HEK293 (cell line): ENCODE data around the gene ANTXR1.

Experiments
- CTCF ChIA-PET: fragments of 350-600 bp; formaldehyde crosslinking; extraction: SDS; loops from one replicate; lab custom pipeline; 2021; ENCODE audit warnings: antibody characterized with exemption; lab: Yijun Ruan, JAX
- POLR2A ChIA-PET: fragments of 300-600 bp; formaldehyde crosslinking; extraction: SDS; loops from one replicate; lab custom pipeline; 2020; ENCODE audit warnings: antibody characterized with exemption, inconsistent platforms; lab: Yijun Ruan, JAX
- H3K27ac ChIP-seq: fragments of 200-500 bp; sonication (Bioruptor generic); 2 replicates; pipeline ENCODE4 v1.5.1; 2014; ENCODE audit warnings: low read depth, low read length, control low read depth, inconsistent platforms; ENCODE audit errors: extremely low read depth
- H3K36me3 ChIP-seq, 2 experiments: fragments of 200-500 bp in 1 of 2; sonication (Bioruptor generic) in 1 of 2; 1 replicate in 1 of 2; 2 replicates in 1 of 2; pipeline ENCODE4 v1.5.1; 2014 to 2017; ENCODE audit warnings: inconsistent platforms in 2 of 2, low read length in 2 of 2; ENCODE audit not compliant: control insufficient read depth in 2 of 2, insufficient read depth in 1 of 2
- H3K4me1 ChIP-seq: fragments of 200-500 bp; sonication (Bioruptor generic); 2 replicates; pipeline ENCODE4 v1.5.1; 2014; ENCODE audit warnings: mild to moderate bottlenecking, low read length, inconsistent platforms; ENCODE audit not compliant: control insufficient read depth, insufficient read depth
- H3K4me3 ChIP-seq: 2 replicates; pipeline ENCODE4 v1.5.1; 2011; ENCODE audit warnings: low read depth, mild to moderate bottlenecking, control low read depth, low read length, moderate library complexity
- H3K9me3 ChIP-seq: fragments of 200-500 bp; sonication (Bioruptor generic); 2 replicates; pipeline ENCODE4 v1.5.1; 2014; ENCODE audit warnings: low read depth, low read length, inconsistent platforms; ENCODE audit not compliant: control insufficient read depth, insufficient read depth
- HOXA7 ChIP-seq: sonication (generic); formaldehyde crosslinking; IDR thresholded peaks from 2 replicates; pipeline ENCODE4 v1.8.1; 2022; ENCODE audit warnings: missing genetic modification reagents, borderline replicate concordance
- ZBTB7A ChIP-seq: fragments of 450-650 bp; formaldehyde crosslinking; IDR thresholded peaks from 2 replicates; pipeline ENCODE4 v1.5.1; 2016; ENCODE audit warnings: low read depth, missing biosample characterization, missing genetic modification characterization
- ZIC2 ChIP-seq: fragments of 450-650 bp; formaldehyde crosslinking; IDR thresholded peaks from 2 replicates; pipeline ENCODE4 v1.5.1; 2016; ENCODE audit warnings: missing biosample characterization, missing genetic modification characterization
- ZNF114 ChIP-seq: fragments of 450-650 bp; formaldehyde crosslinking; IDR thresholded peaks from 2 replicates; pipeline ENCODE4 v1.5.0; 2017; ENCODE audit warnings: missing biosample characterization, missing genetic modification characterization
- ZNF19 ChIP-seq: fragments of 450-650 bp; formaldehyde crosslinking; IDR thresholded peaks from 2 replicates; pipeline ENCODE4; 2016; ENCODE audit warnings: missing biosample characterization, missing genetic modification characterization, low read depth
- ZNF280C ChIP-seq: fragments of 450-650 bp; formaldehyde crosslinking; IDR thresholded peaks from 2 replicates; pipeline ENCODE4 v1.5.1; 2016; ENCODE audit warnings: missing biosample characterization, missing genetic modification characterization
- ZNF324 ChIP-seq: fragments of 450-650 bp; formaldehyde crosslinking; IDR thresholded peaks from 2 replicates; pipeline ENCODE4 v1.5.1; 2016; ENCODE audit warnings: missing biosample characterization, missing genetic modification characterization
- ZNF510 ChIP-seq: fragments of 450-650 bp; formaldehyde crosslinking; IDR thresholded peaks from 2 replicates; pipeline ENCODE4 v1.5.1; 2018; ENCODE audit warnings: mild to moderate bottlenecking, missing genetic modification characterization, missing biosample characterization; ENCODE audit not compliant: insufficient replicate concordance
- ZNF548 ChIP-seq: fragments of 450-650 bp; formaldehyde crosslinking; IDR thresholded peaks from 2 replicates; pipeline ENCODE4 v1.5.1; 2016; ENCODE audit warnings: missing biosample characterization, missing genetic modification characterization
- ZNF704 ChIP-seq: fragments of 450-650 bp; formaldehyde crosslinking; IDR thresholded peaks from 2 replicates; pipeline ENCODE4 v1.5.1; 2016; ENCODE audit warnings: missing biosample characterization, missing genetic modification characterization
- ZNF707 ChIP-seq: fragments of 450-650 bp; formaldehyde crosslinking; IDR thresholded peaks from 2 replicates; pipeline ENCODE4 v1.5.1; 2016; ENCODE audit warnings: missing biosample characterization, missing genetic modification characterization
- ZNF768 ChIP-seq: fragments of 450-650 bp; formaldehyde crosslinking; IDR thresholded peaks from 2 replicates; pipeline ENCODE4 v1.5.1; 2018; ENCODE audit warnings: missing biosample characterization, mild to moderate bottlenecking, missing genetic modification characterization
- ZNF843 ChIP-seq: fragments of 450-650 bp; formaldehyde crosslinking; IDR thresholded peaks from 2 replicates; pipeline ENCODE4 v1.5.1; 2016; ENCODE audit warnings: missing biosample characterization, missing genetic modification characterization
- ZSCAN18 ChIP-seq: fragments of 450-650 bp; formaldehyde crosslinking; IDR thresholded peaks from 2 replicates; pipeline ENCODE4 v1.5.1; 2016; ENCODE audit warnings: missing biosample characterization, missing genetic modification characterization
- TF ChIP-seq, protein P1 (sequence below): fragments of 450-650 bp; formaldehyde crosslinking; IDR thresholded peaks from 2 replicates; pipeline ENCODE4 v1.5.1; 2017; ENCODE audit warnings: missing biosample characterization, missing genetic modification characterization

The ANTXR1 gene

DNA sequence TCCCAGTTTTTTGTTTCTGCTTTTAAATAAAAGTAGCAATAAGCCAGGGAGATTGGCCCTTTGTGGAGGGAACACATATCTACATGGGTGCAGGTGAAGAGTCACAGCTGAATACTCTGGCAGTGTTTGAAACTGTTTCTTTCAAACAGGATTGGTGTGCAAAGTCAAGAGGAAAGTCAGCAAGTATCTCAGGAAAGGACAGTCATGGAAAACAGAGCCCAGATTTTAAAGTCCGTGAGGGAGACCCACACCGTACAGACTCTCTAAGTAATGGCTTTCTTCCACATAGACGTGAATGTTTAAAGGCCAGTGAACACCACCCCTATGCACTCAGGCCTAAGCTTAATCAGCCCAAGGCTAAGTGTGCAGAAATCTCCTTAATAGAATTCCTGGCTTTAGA, 278.7 kb downstream of the ANTXR1 start:
- CTCF ChIA-PET, result interaction anchor here (1.3 kb wide), 1 partner anchor 15 kb away, joined by 6 read pairs; no protein-coding TSS in a partner anchor
- no peaks in the 10 kb centered on the region for H3K4me1 ChIP-seq
- no peak for TF ChIP-seq ZNF704 (tag by site-specific recombination)
- TF ChIP-seq ZIC2 (tag by site-specific recombination), result no peak
- no peak for TF ChIP-seq ZNF19
- no peak for TF ChIP-seq ZNF843 (tag by site-specific recombination)
- no peak for TF ChIP-seq ZBTB7A (tag by site-specific recombination)
- TF ChIP-seq ZNF114 (tag by site-specific recombination), result no peak
- TF ChIP-seq ZNF280C (tag by site-specific recombination), result no peak
- H3K9me3 ChIP-seq, result no peaks in the 10 kb centered on the region
- no peak overlapping the region for H3K4me3 ChIP-seq
- POLR2A ChIA-PET, result no interaction called here
- H3K27ac ChIP-seq, result no peak overlapping the region
- H3K36me3 ChIP-seq, result no peaks in the 10 kb centered on the region

GRCh38 chr2:69292256-69292655, 279.3 kb downstream of the ANTXR1 start:
- no peak for TF ChIP-seq ZSCAN18 (tag by site-specific recombination)
- TF ChIP-seq ZNF324 (tag by site-specific recombination), result no peak
- TF ChIP-seq ZNF510 (tag by site-specific recombination), result no peak
- TF ChIP-seq ZNF707 (tag by site-specific recombination), result no peak
- no peak for TF ChIP-seq ZNF280C (tag by site-specific recombination)
- TF ChIP-seq HOXA7 (CRISPR knock-in tag), result no peak
- TF ChIP-seq, protein P1, sequence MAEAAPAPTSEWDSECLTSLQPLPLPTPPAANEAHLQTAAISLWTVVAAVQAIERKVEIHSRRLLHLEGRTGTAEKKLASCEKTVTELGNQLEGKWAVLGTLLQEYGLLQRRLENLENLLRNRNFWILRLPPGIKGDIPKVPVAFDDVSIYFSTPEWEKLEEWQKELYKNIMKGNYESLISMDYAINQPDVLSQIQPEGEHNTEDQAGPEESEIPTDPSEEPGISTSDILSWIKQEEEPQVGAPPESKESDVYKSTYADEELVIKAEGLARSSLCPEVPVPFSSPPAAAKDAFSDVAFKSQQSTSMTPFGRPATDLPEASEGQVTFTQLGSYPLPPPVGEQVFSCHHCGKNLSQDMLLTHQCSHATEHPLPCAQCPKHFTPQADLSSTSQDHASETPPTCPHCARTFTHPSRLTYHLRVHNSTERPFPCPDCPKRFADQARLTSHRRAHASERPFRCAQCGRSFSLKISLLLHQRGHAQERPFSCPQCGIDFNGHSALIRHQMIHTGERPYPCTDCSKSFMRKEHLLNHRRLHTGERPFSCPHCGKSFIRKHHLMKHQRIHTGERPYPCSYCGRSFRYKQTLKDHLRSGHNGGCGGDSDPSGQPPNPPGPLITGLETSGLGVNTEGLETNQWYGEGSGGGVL (tag by site-specific recombination), result no peak
- no peak for TF ChIP-seq ZNF768 (tag by site-specific recombination)
- no peak for TF ChIP-seq ZNF548 (tag by site-specific recombination)

More at GRCh38 chr2:69292256-69292655, 279.3 kb downstream of the ANTXR1 start:
- CTCF ChIA-PET, result interaction anchor here (1.3 kb wide), 1 partner anchor 14 kb away, joined by 6 read pairs; no protein-coding TSS in a partner anchor
- Histone ChIP-seq H3K4me3 (no peak overlapping the region), H3K9me3 (no peaks in the 10 kb centered on the region), H3K27ac (no peak overlapping the region), H3K4me1 (no peaks in the 10 kb centered on the region), H3K36me3 (no peaks in the 10 kb centered on the region)
- POLR2A ChIA-PET, result no interaction called here
